WTC11 (cell line): ENCODE measurements around the gene VEZT. TPM values are rescaled to one million over a fixed set of nuclear protein-coding genes. Genes with fewer than 3 reads are reported as not detected.

Source experiments
- ATAC-seq: fragments of 200-7000 bp; cut with Tn5 transposase; 2 replicates; pipeline ENCODE4 v1.10.0; 2021; ENCODE audit warnings: mild to moderate bottlenecking, moderate library complexity
- CTCF ChIA-PET: fragments of 300-600 bp; sonication (Branson Sonifier 250); formaldehyde crosslinking; loops from one replicate; lab custom pipeline; 2021; ENCODE audit warnings: antibody characterized with exemption; lab: Charles Lee
- POLR2A ChIA-PET: fragments of 350-600 bp; sonication (Branson Sonifier 250); formaldehyde crosslinking; loops from one replicate; lab custom pipeline; 2021; ENCODE audit warnings: antibody characterized with exemption; lab: Charles Lee
- DNase-seq: peaks from one replicate; pipeline ENCODE4 v3.0.0; 2021; ENCODE audit warnings: low spot score
- H3K27ac Mint-ChIP-seq: 2 replicates; pipeline ENCODE4 v1.8.0; 2021; ENCODE audit warnings: mixed read lengths
- H3K27me3 Mint-ChIP-seq: 2 replicates; pipeline ENCODE4 v1.8.0; 2021; ENCODE audit warnings: low read depth, mild to moderate bottlenecking, moderate library complexity, mixed read lengths
- H3K36me3 Mint-ChIP-seq: 2 replicates; pipeline ENCODE4 v1.8.0; 2021; ENCODE audit warnings: mixed read lengths
- H3K4me1 Mint-ChIP-seq: 2 replicates; pipeline ENCODE4 v1.8.0; 2022; ENCODE audit warnings: mixed read lengths
- H3K4me3 Mint-ChIP-seq: 2 replicates; pipeline ENCODE4 v1.8.0; 2021; ENCODE audit warnings: mild to moderate bottlenecking, moderate library complexity, mixed read lengths
- H3K9me3 Mint-ChIP-seq: 2 replicates; pipeline ENCODE4 v1.8.0; 2021; ENCODE audit warnings: mixed read lengths
- ATF1 ChIP-seq: sonication (generic); formaldehyde crosslinking; IDR thresholded peaks from 2 replicates; pipeline ENCODE4 v1.8.1; 2023; ENCODE audit warnings: mild to moderate bottlenecking, moderate library complexity, missing genetic modification reagents
- ATF3 ChIP-seq: sonication (generic); formaldehyde crosslinking; conservative IDR thresholded peaks from 2 replicates; pipeline ENCODE4 v1.8.1; 2022; ENCODE audit warnings: mild to moderate bottlenecking, missing genetic modification reagents
- ATF6 ChIP-seq: sonication (generic); formaldehyde crosslinking; IDR thresholded peaks from 2 replicates; pipeline ENCODE4 v1.8.1; 2023; ENCODE audit warnings: mild to moderate bottlenecking, missing genetic modification reagents
- CREB1 ChIP-seq: sonication (generic); formaldehyde crosslinking; IDR thresholded peaks from 2 replicates; pipeline ENCODE4 v1.8.0; 2023; ENCODE audit warnings: mild to moderate bottlenecking, missing genetic modification reagents
- CREM ChIP-seq: sonication (generic); formaldehyde crosslinking; IDR thresholded peaks from 2 replicates; pipeline ENCODE4 v1.8.1; 2022; ENCODE audit warnings: mild to moderate bottlenecking, missing genetic modification reagents, moderate library complexity
- GABPB1 ChIP-seq: sonication (generic); formaldehyde crosslinking; IDR thresholded peaks from 2 replicates; pipeline ENCODE4 v1.8.1; 2023; ENCODE audit warnings: mild to moderate bottlenecking, missing genetic modification reagents
- GRHL2 ChIP-seq: fragments of 250-450 bp; sonication (Bioruptor Pico); IDR thresholded peaks from 2 replicates; pipeline ENCODE4 v1.8.0; 2022; ENCODE audit warnings: mild to moderate bottlenecking, moderate library complexity; ENCODE audit not compliant: insufficient replicate concordance, severe bottlenecking
- NFATC4 ChIP-seq: fragments of 250-450 bp; sonication (Bioruptor Pico); IDR thresholded peaks from 2 replicates; pipeline ENCODE4 v1.9.0; 2021; ENCODE audit warnings: mild to moderate bottlenecking
- NFYB ChIP-seq: sonication (generic); formaldehyde crosslinking; conservative IDR thresholded peaks from 2 replicates; pipeline ENCODE4 v1.8.0; 2022; ENCODE audit warnings: low read depth, missing genetic modification reagents
- TCF7 ChIP-seq: sonication (generic); formaldehyde crosslinking; IDR thresholded peaks from 2 replicates; pipeline ENCODE4 v1.8.0; 2022; ENCODE audit warnings: mild to moderate bottlenecking, low read depth, missing genetic modification reagents, moderate library complexity
- USF1 ChIP-seq: sonication (generic); formaldehyde crosslinking; IDR thresholded peaks from 2 replicates; pipeline ENCODE4 v1.8.0; 2022; ENCODE audit warnings: mild to moderate bottlenecking, missing genetic modification reagents
- ZMAT4 ChIP-seq: fragments of 250-450 bp; sonication (Bioruptor Pico); IDR thresholded peaks from 2 replicates; pipeline ENCODE4 v1.9.0; 2021; ENCODE audit warnings: mild to moderate bottlenecking
- ZNF416 ChIP-seq: fragments of 250-450 bp; sonication (Bioruptor Pico); IDR thresholded peaks from 2 replicates; pipeline ENCODE4 v1.9.0; 2021; ENCODE audit warnings: mild to moderate bottlenecking, inconsistent platforms
- ZNF512 ChIP-seq: sonication (generic); formaldehyde crosslinking; IDR thresholded peaks from 2 replicates; pipeline ENCODE4 v1.8.1; 2022; ENCODE audit warnings: missing genetic modification reagents, borderline replicate concordance
- ZNF532 ChIP-seq: fragments of 250-450 bp; sonication (Bioruptor Pico); IDR thresholded peaks from 2 replicates; pipeline ENCODE4 v1.9.0; 2021; ENCODE audit warnings: mild to moderate bottlenecking, borderline replicate concordance
- total RNA-seq: library from RNA; stranded (reverse); gene quantifications from 3 replicates; pipeline ENCODE4 v1.2.3, GENCODE V29; 2021

VEZT gene
- total RNA-seq, 1 experiment from 2014 or later, result 54.5 TPM

GRCh38 chr12:95262808-95263207, 45.2 kb downstream of the VEZT start (continued):
- TF ChIP-seq ZNF512 (CRISPR knock-in tag) (no peak), GABPB1 (CRISPR knock-in tag) (no peak), CREM (CRISPR knock-in tag) (no peak), ZMAT4 (CRISPR knock-in tag) (no peak), TCF7 (CRISPR knock-in tag) (no peak)

GRCh38 chr12:95265765-95266164, 48.2 kb downstream of the VEZT start:
- TF ChIP-seq NFATC4 (CRISPR knock-in tag) (no peak), CREB1 (CRISPR knock-in tag) (no peak), ATF1 (CRISPR knock-in tag) (no peak), NFYB (CRISPR knock-in tag) (no peak), ATF6 (no peak), ZMAT4 (CRISPR knock-in tag) (no peak), ZNF416 (CRISPR knock-in tag) (no peak), USF1 (no peak), ZNF532 (CRISPR knock-in tag) (no peak), ATF3 (CRISPR knock-in tag) (no peak), GRHL2 (CRISPR knock-in tag) (no peak)
- ChIA-PET CTCF (interaction anchor here (1.5 kb wide), 1 partner anchor 149 kb away, joined by 10 read pairs; no protein-coding TSS in a partner anchor), POLR2A (interaction anchor here (0.6 kb wide), 1 partner anchor 64 kb away, joined by 4 read pairs; no protein-coding TSS in a partner anchor)
- Mint-ChIP-seq H3K4me3 (no peak overlapping the region), H3K36me3 (peaks cover 27% of the 10 kb centered on the region), H3K9me3 (no peaks in the 10 kb centered on the region), H3K27me3 (no peaks in the 10 kb centered on the region), H3K27ac (no peak overlapping the region), H3K4me1 (0 out of 2 replicates have a peak, but pooled peaks cover 4% of the 10 kb centered on the region)
- no peak for ATAC-seq
- DNase-seq, result no peak
